Uterus (tissue), 2 donors: ENCODE data around the gene CCDC85A.

Source experiments
- POLR2A ChIP-seq, 2 donors: fragments of 450-650 bp; IDR thresholded peaks; one replicate each; pipeline ENCODE4 v1.6.1; 2016; ENCODE audit warnings: antibody characterized with exemption in 2 of 2, mild to moderate bottlenecking in 1 of 2, moderate library complexity in 1 of 2
- TF ChIP-seq, protein P1 (sequence below), 4 experiments: fragments of 200-600 bp in 2 of 4; fragments of 450-650 bp in 2 of 4; sonication (generic) in 2 of 4; IDR thresholded peaks; one replicate each; pipeline ENCODE4 v1.5.1; 2016 to 2019; ENCODE audit warnings: antibody characterized with exemption in 4 of 4, mild to moderate bottlenecking in 2 of 4, moderate library complexity in 1 of 4

DNA sequence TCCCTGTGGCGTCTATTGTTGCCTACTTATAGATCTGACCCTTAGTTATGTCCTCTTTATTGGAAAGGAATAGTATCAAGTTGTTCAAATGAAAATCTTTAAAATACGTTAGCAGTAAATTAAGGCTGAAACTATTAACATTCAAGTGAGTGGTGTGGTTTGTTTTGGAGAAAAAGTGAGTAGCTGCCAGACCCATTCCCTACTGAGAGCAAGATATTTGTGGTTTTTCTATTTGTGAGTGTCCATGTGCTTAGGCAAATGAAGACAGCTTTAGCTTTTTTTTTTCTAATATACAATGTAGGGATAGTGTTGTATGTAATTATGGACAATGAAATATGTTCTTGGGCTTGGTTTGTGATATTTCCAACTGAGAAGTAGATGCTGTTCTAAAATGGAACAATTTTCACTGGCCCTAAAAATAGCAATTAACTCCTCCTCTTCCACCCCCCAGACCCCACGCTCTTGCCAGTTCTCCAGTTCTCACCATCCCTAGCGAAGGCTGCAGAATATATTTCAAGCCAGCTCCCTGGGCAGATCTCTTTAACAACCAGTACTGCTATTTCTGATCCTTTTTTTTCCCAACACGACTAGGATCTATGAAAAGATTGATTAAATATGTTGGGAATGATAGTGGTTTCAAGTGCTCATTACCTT, 83.1 kb downstream of the CCDC85A start:
- TF ChIP-seq, protein P1, sequence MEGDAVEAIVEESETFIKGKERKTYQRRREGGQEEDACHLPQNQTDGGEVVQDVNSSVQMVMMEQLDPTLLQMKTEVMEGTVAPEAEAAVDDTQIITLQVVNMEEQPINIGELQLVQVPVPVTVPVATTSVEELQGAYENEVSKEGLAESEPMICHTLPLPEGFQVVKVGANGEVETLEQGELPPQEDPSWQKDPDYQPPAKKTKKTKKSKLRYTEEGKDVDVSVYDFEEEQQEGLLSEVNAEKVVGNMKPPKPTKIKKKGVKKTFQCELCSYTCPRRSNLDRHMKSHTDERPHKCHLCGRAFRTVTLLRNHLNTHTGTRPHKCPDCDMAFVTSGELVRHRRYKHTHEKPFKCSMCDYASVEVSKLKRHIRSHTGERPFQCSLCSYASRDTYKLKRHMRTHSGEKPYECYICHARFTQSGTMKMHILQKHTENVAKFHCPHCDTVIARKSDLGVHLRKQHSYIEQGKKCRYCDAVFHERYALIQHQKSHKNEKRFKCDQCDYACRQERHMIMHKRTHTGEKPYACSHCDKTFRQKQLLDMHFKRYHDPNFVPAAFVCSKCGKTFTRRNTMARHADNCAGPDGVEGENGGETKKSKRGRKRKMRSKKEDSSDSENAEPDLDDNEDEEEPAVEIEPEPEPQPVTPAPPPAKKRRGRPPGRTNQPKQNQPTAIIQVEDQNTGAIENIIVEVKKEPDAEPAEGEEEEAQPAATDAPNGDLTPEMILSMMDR (IDR thresholded peaks at IDR 0.05): no peak
- TF ChIP-seq POLR2A (IDR thresholded peaks at IDR 0.05): no peak
